H1 (cell line): ENCODE measurements around the gene TDO2. TPM values are rescaled to one million over a fixed set of nuclear protein-coding genes. Genes with fewer than 3 reads are reported as not detected.

Experiments
- CTCF ChIA-PET: fragments of 300-600 bp; sonication (Branson Sonifier 250); formaldehyde crosslinking; loops from one replicate; lab custom pipeline; 2021; ENCODE audit not compliant: partially characterized antibody; lab: Charles Lee
- POLR2A ChIA-PET: fragments of 300-600 bp; sonication (Branson Sonifier 250); formaldehyde crosslinking; loops from one replicate; lab custom pipeline; 2021; ENCODE audit warnings: inconsistent platforms; ENCODE audit not compliant: partially characterized antibody; lab: Charles Lee
- DNase-seq, 2 experiments: peaks; one replicate each; pipeline versions ENCODE4 v3.0.0 to v3.0.0-alpha.2; 2010 to 2022; ENCODE audit warnings: low spot score in 2 of 2, low read depth in 1 of 2, mixed read lengths in 1 of 2
- FAIRE-seq: peaks from 2 replicates; lab custom pipeline; 2011; peaks lifted over from hg19 to GRCh38; lab: Jason Lieb, UNC
- H2AFZ ChIP-seq: 2 replicates; pipeline ENCODE4 v1.8.1; 2012; ENCODE audit warnings: low read length, inconsistent platforms
- H2AK5ac ChIP-seq: 2 replicates; pipeline ENCODE4 v1.6.1; 2013; ENCODE audit warnings: low read depth, low read length
- H2BK120ac ChIP-seq: replicated peaks from 2 replicates; pipeline ENCODE3; 2013; ENCODE audit warnings: low read depth, low read length, inconsistent platforms
- H2BK12ac ChIP-seq: 2 replicates; pipeline ENCODE4 v1.6.1; 2013; ENCODE audit warnings: low read depth, low read length
- H2BK15ac ChIP-seq: 2 replicates; pipeline ENCODE4 v1.6.1; 2013; ENCODE audit warnings: low read length
- H2BK20ac ChIP-seq: 2 replicates; pipeline ENCODE4 v1.6.1; 2013; ENCODE audit warnings: low read length
- H2BK5ac ChIP-seq: 2 replicates; pipeline ENCODE4 v1.6.1; 2013; ENCODE audit warnings: low read depth, low read length
- H3K14ac ChIP-seq: 2 replicates; pipeline ENCODE4 v1.6.1; 2013; ENCODE audit warnings: inconsistent platforms; ENCODE audit not compliant: insufficient read length
- H3K18ac ChIP-seq: 2 replicates; pipeline ENCODE4 v1.6.1; 2013; ENCODE audit warnings: low read length; ENCODE audit errors: extremely low read depth
- H3K23ac ChIP-seq: 2 replicates; pipeline ENCODE4 v1.6.1; 2013; ENCODE audit warnings: inconsistent platforms; ENCODE audit not compliant: insufficient read length
- H3K23me2 ChIP-seq: 2 replicates; pipeline ENCODE4 v1.6.1; 2013; ENCODE audit warnings: low read depth, low read length
- H3K27ac ChIP-seq: 2 replicates; pipeline ENCODE4 v1.6.1; 2011; ENCODE audit warnings: low read depth, low read length, inconsistent platforms
- H3K27me3 ChIP-seq, 4 experiments: replicated peaks in 1 of 4; 1 replicate in 1 of 4; 2 replicates in 3 of 4; pipeline versions ENCODE4 v1.6.1 to v1.8.1; 2011 to 2013; ENCODE audit warnings: low read length in 3 of 4, mild to moderate bottlenecking in 3 of 4, inconsistent platforms in 2 of 4, mixed read lengths in 2 of 4, moderate library complexity in 1 of 4; ENCODE audit not compliant: control insufficient read depth in 3 of 4, insufficient read depth in 3 of 4; ENCODE audit errors: extremely low read depth in 1 of 4
- H3K36me3 ChIP-seq, 4 experiments: 2 replicates each; pipeline versions ENCODE4 v1.6.1 to v1.8.1; 2011 to 2013; ENCODE audit warnings: mild to moderate bottlenecking in 4 of 4, low read length in 3 of 4, moderate library complexity in 2 of 4, control low read depth in 1 of 4, inconsistent platforms in 1 of 4; ENCODE audit not compliant: insufficient read depth in 4 of 4, control insufficient read depth in 2 of 4
- H3K4ac ChIP-seq: replicated peaks from 2 replicates; pipeline ENCODE3; 2013; ENCODE audit warnings: low read length, low read depth, mixed read lengths, inconsistent platforms; ENCODE audit not compliant: insufficient read length
- H3K4me1 ChIP-seq, 4 experiments: replicated peaks in 1 of 4; 1 replicate in 1 of 4; 2 replicates in 3 of 4; pipeline versions ENCODE4 v1.6.1 to v1.8.1; 2011 to 2013; ENCODE audit warnings: low read length in 3 of 4, inconsistent platforms in 2 of 4, mixed read lengths in 1 of 4; ENCODE audit not compliant: insufficient read depth in 4 of 4, control insufficient read depth in 3 of 4
- H3K4me2 ChIP-seq, 2 experiments: 2 replicates each; pipeline versions ENCODE4 v1.6.1 to v1.8.1; 2011 to 2013; ENCODE audit warnings: low read depth in 2 of 2, low read length in 2 of 2, control low read depth in 1 of 2, inconsistent platforms in 1 of 2, mild to moderate bottlenecking in 1 of 2; ENCODE audit not compliant: insufficient read depth in 1 of 2
- H3K4me3 ChIP-seq, 4 experiments: fragments of 200-600, 300-600 bp in 1 of 4; sonication (generic), shearing (Covaris generic), sonication (Bioruptor Twin) in 1 of 4; 2 replicates each; pipeline versions ENCODE4 v1.5.1 to v1.8.1; 2011 to 2016; ENCODE audit warnings: low read length in 4 of 4, low read depth in 3 of 4, control low read depth in 2 of 4, inconsistent platforms in 2 of 4, mild to moderate bottlenecking in 2 of 4, mixed read lengths in 1 of 4, moderate library complexity in 1 of 4; ENCODE audit not compliant: insufficient read depth in 2 of 4; ENCODE audit errors: extremely low read depth in 1 of 4
- H3K56ac ChIP-seq: replicated peaks from 2 replicates; pipeline ENCODE3; 2013; ENCODE audit warnings: low read depth, mild to moderate bottlenecking, mixed read lengths, low read length, inconsistent platforms; ENCODE audit not compliant: insufficient read length
- H3K79me1 ChIP-seq: 2 replicates; pipeline ENCODE4 v1.6.1; 2013; ENCODE audit warnings: low read depth, low read length, control low read depth
- H3K79me2 ChIP-seq, 2 experiments: 2 replicates each; pipeline versions ENCODE4 v1.6.1 to v1.8.1; 2012 to 2013; ENCODE audit warnings: low read length in 2 of 2, mild to moderate bottlenecking in 2 of 2, inconsistent platforms in 1 of 2; ENCODE audit not compliant: insufficient read depth in 2 of 2, control insufficient read depth in 1 of 2
- H3K9ac ChIP-seq, 4 experiments: replicated peaks in 1 of 4; 1 replicate in 1 of 4; 2 replicates in 3 of 4; pipeline versions ENCODE4 v1.6.1 to v1.8.1; 2011 to 2013; ENCODE audit warnings: low read depth in 3 of 4, low read length in 3 of 4, control low read depth in 2 of 4, mild to moderate bottlenecking in 2 of 4, moderate library complexity in 2 of 4, inconsistent platforms in 1 of 4; ENCODE audit errors: extremely low read depth in 1 of 4
- H3K9me3 ChIP-seq, 2 experiments: 2 replicates each; pipeline versions ENCODE4 v1.6.1 to v1.8.1; 2012 to 2013; ENCODE audit warnings: mild to moderate bottlenecking in 2 of 2, moderate library complexity in 2 of 2, control low read depth in 1 of 2, inconsistent platforms in 1 of 2, low read depth in 1 of 2, low read length in 1 of 2, mixed read lengths in 1 of 2; ENCODE audit not compliant: insufficient read depth in 2 of 2
- H4K20me1 ChIP-seq, 2 experiments: replicated peaks in 1 of 2; 2 replicates each; pipeline versions ENCODE3 to v1.8.1; 2011 to 2013; ENCODE audit warnings: inconsistent platforms in 2 of 2, low read length in 2 of 2, mild to moderate bottlenecking in 1 of 2; ENCODE audit not compliant: insufficient read depth in 2 of 2, control insufficient read depth in 1 of 2
- H4K5ac ChIP-seq: 2 replicates; pipeline ENCODE4 v1.6.1; 2013; ENCODE audit warnings: low read length, low read depth, mixed read lengths, inconsistent platforms; ENCODE audit not compliant: insufficient read length
- H4K8ac ChIP-seq: 2 replicates; pipeline ENCODE4 v1.8.0; 2013; ENCODE audit warnings: mild to moderate bottlenecking, moderate library complexity, low read length, inconsistent platforms; ENCODE audit not compliant: insufficient read depth; ENCODE audit errors: extremely low read depth
- H4K91ac ChIP-seq: replicated peaks from 2 replicates; pipeline ENCODE3; 2013; ENCODE audit warnings: low read length, mixed read lengths, inconsistent platforms; ENCODE audit not compliant: insufficient read length
- ATF2 ChIP-seq: IDR thresholded peaks from 2 replicates; pipeline ENCODE4 v1.6.1; 2012; ENCODE audit warnings: low read length, inconsistent platforms
- ATF3 ChIP-seq: IDR thresholded peaks from 2 replicates; pipeline ENCODE4 v1.6.1; 2011; ENCODE audit warnings: low read depth, mild to moderate bottlenecking, low read length; ENCODE audit not compliant: insufficient read depth
- BACH1 ChIP-seq: IDR thresholded peaks from 2 replicates; pipeline ENCODE4 v1.6.1; 2012; ENCODE audit warnings: low read length, improper control_type of control experiment
- CEBPB ChIP-seq: IDR thresholded peaks from 2 replicates; pipeline ENCODE4 v1.6.1; 2012; ENCODE audit warnings: low read depth, low read length
- EGR1 ChIP-seq: IDR thresholded peaks from 2 replicates; pipeline ENCODE4 v1.6.1; 2011; ENCODE audit warnings: low read depth, low read length, borderline replicate concordance
- EZH2 ChIP-seq: fragments of 200-600 bp; sonication (generic); IDR thresholded peaks from 2 replicates; pipeline ENCODE4 v1.7.1; 2012; ENCODE audit warnings: low read depth, mild to moderate bottlenecking, moderate library complexity, low read length, inconsistent platforms; ENCODE audit not compliant: severe bottlenecking
- JUN ChIP-seq: IDR thresholded peaks from 2 replicates; pipeline ENCODE4 v1.6.1; 2011; ENCODE audit warnings: low read depth, mild to moderate bottlenecking, improper control_type of control experiment, low read length
- MAX ChIP-seq: IDR thresholded peaks from 2 replicates; pipeline ENCODE4 v1.6.1; 2012; ENCODE audit warnings: inconsistent platforms
- TAF1 ChIP-seq: IDR thresholded peaks from 2 replicates; pipeline ENCODE4 v1.6.1; 2011; ENCODE audit warnings: mild to moderate bottlenecking, low read depth, low read length
- TAF7 ChIP-seq: optimal IDR thresholded peaks from 2 replicates; pipeline ENCODE3; 2011; ENCODE audit warnings: low read depth, mild to moderate bottlenecking, inconsistent platforms, low read length, moderate library complexity, borderline replicate concordance
- TBP ChIP-seq: IDR thresholded peaks from 2 replicates; pipeline ENCODE4 v1.6.1; 2011; ENCODE audit warnings: low read depth, low read length, improper control_type of control experiment
- ZNF274 ChIP-seq: IDR thresholded peaks from 2 replicates; pipeline ENCODE4 v1.7.0; 2012; ENCODE audit warnings: low read length, borderline replicate concordance; ENCODE audit errors: extremely low read depth
- WGBS, 2 experiments: shearing (Covaris generic) in 1 of 2; methylation state at CpG; one replicate each; pipeline versions ENCODE4 v1.1.6 to v1.1.7; 2013 to 2015; ENCODE audit warnings: low lambda C conversion rate in 2 of 2, mixed read lengths in 2 of 2, inconsistent platforms in 1 of 2, low coverage in 1 of 2, missing lambda C conversion rate in 1 of 2; ENCODE audit not compliant: insufficient replicate concordance in 2 of 2, insufficient coverage in 1 of 2, insufficient read length in 1 of 2; ENCODE audit errors: extremely low coverage in 1 of 2, missing lambda C conversion rate in 1 of 2; 5-methylcytosine and 5-hydroxymethylcytosine counted together
- polyA plus RNA-seq, 7 experiments: library from polyadenylated mRNA; depleted of rRNA in 3 of 7; stranded (reverse) in 5 of 7; unstranded in 2 of 7; fragments of >200 nt in 5 of 7; fragments of 200-250 nt in 2 of 7; gene quantifications; 1 replicate in 5 of 7; 2 replicates in 1 of 7; 4 replicates in 1 of 7; pipeline versions ENCODE4 v1.2.1 to v1.2.3, GENCODE V29; 2011 to 2013; ENCODE audit warnings: missing spikeins in 2 of 7, mixed read lengths in 2 of 7
- total RNA-seq: library from RNA; stranded (reverse); fragmentation: NEBNext Ultra II Directional; extraction: Animal tissue kit (Norgen Biotek cat#: 25700); gene quantifications from 2 replicates; pipeline ENCODE4 v1.2.1, GENCODE V29; 2021

TDO2 gene
- total and polyA plus RNA-seq, 2 of the 8 experiments (the other 6 are each of a cell fraction or from before 2014, with no cell fraction given), result 0.03 TPM; not detected in 1

- WGBS, 2 experiments, result 94% methylated on average over 4 of the region's 4 CpGs; no CpG with 5 or more reads in 1 of the 2 experiments
- no peak overlapping the region for H3K9ac ChIP-seq
- no peak overlapping the region for H4K5ac ChIP-seq
- no peaks in the 10 kb centered on the region for H3K79me2 ChIP-seq
- ChIA-PET CTCF (no interaction called here), POLR2A (no interaction called here)
- H3K4me1 ChIP-seq, result no peaks in the 10 kb centered on the region
- H4K20me1 ChIP-seq, result no peaks in the 10 kb centered on the region
- no peaks in the 10 kb centered on the region for H3K27me3 ChIP-seq
- DNase-seq (no peak), FAIRE-seq (no peak)
- H3K4ac ChIP-seq, result no peak overlapping the region
- H3K4me3 ChIP-seq, result no peak overlapping the region
- H2AFZ ChIP-seq, result no peak overlapping the region
- H2BK120ac ChIP-seq, result no peak overlapping the region
- H3K18ac ChIP-seq, result no peak overlapping the region
- H3K4me2 ChIP-seq, result no peak overlapping the region
- H3K56ac ChIP-seq, result no peak overlapping the region
- H3K79me1 ChIP-seq, result no peaks in the 10 kb centered on the region
- no peak overlapping the region for H4K91ac ChIP-seq
- H2BK12ac ChIP-seq, result no peak overlapping the region
- no peak overlapping the region for H4K8ac ChIP-seq
- no peaks in the 10 kb centered on the region for H3K36me3 ChIP-seq
- H2BK15ac ChIP-seq, result no peak overlapping the region
- H3K23ac ChIP-seq, result no peak overlapping the region
- no peak overlapping the region for H3K27ac ChIP-seq
- H3K9me3 ChIP-seq, result no peaks in the 10 kb centered on the region
- H2BK20ac ChIP-seq, result no peak overlapping the region
- no peak overlapping the region for H3K14ac ChIP-seq
- H3K23me2 ChIP-seq, result no peaks in the 10 kb centered on the region
- H2BK5ac ChIP-seq, result no peak overlapping the region
- H2AK5ac ChIP-seq, result no peak overlapping the region
- TF ChIP-seq TAF1 (no peak), JUN (no peak), ATF3 (no peak), CEBPB (no peak), TBP (no peak), ZNF274 (no peak), BACH1 (no peak), EGR1 (no peak), ATF2 (no peak), MAX (no peak), EZH2 (no peak), TAF7 (no peak)
These were observed 58.1 kb downstream of the TDO2 start for GRCh38 chr4:155961575-155961974.
